ENCODE measurements around the gene ATOX1.

ATOX1 gene

GRCh38 chr5:151766975-151767374 is 8.5 kb upstream of the ATOX1 start:
- DNase-seq = no peak

GRCh38 chr5:151764801-151765200 is 6.4 kb upstream of the ATOX1 start:
- no peak for DNase-seq

- DNase-seq = no peak
Observed at GRCh38 chr5:151758141-151758429, 346 bp downstream of the ATOX1 start.

DNA sequence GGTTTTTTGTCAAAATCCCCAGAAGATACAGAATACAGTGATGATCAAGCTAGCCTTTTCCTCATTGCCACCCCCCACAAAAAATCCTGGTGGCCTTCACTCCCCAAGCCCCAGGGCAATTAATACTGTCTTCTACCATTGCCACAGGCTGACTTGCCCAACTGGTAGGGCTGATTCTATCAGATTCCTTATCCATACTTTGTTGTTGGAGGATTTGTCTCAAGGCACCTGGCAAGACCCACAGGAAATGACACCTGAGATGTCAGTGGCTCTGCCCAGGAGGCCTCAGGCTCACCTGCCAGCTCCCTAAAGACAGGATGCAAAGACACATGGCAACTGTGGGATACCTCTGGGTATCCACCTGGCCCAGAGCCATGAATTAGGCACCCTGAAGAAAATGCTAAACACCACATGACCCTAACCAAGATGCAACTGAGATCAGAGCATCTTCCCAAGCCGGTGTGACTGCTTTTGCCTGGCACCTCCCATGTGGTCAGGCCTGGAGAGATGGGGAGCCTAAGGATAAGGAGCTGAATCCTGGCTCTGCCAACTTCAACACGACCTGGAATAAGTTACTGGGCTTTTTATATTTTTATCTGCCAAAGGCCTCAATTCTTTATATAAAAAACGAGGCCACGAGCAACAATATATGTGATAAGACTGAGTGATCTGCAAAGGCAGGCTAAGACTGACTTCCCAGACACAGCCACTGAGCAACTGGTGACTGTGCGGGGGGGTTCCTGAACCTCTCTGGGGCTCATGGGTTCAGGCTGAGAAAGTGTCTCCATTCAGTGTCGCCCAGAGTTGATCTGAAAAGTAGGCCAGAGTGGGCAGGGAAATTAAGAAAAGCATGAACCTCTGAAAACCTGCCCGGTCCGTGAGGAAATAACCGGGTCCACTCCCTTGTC is 944 bp downstream of the ATOX1 start:
- DNase-seq = no peak

- DNase-seq = no peak
Observed at GRCh38 chr5:151755383-151755782, 3.0 kb downstream of the ATOX1 start.

DNA sequence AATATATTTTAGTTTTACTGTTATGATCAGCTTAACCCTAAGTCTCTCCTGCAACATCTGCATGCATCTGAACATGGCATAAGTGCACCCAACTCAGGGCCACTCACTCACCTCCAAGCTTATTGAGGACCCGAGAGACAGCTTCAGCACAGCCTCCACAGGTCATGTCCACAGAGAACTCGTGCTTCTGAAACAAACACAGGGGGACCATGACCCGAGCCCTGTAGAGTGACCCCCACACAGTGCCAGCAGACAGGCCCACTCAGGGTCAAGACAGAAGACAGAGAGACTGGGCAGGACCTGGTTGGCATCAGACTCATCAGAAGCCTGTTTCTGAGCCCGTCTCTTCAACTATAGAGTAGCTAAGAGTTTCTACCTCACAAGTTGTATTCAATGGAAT is 6.8 kb downstream of the ATOX1 start:
- no peak for DNase-seq

DNA sequence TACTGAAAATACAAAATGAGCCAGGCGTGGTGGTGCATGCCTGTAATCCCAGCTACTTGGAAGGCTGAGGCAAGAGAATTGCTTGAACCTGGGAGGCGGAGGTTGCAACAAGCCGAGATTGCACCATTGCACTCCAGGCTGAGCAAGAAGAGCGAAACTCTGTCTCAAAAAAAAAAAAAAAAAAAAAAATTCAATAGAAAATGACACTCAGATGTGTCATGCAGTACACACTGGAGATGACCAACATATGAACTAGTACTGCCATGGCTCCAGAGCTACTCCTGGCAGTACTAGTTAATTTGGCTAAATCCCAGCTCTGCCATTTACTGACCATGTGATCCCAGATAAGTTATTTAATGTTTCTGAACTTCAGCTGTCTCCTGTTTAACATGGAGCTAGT is 7.3 kb downstream of the ATOX1 start:
- DNase-seq = no peak

GRCh38 chr5:151750121-151750520 is 8.3 kb downstream of the ATOX1 start:
- no peak for DNase-seq

GRCh38 chr5:151745071-151745705 is 13.2 kb downstream of the ATOX1 start:
- DNase-seq = no peak

GRCh38 chr5:151743530-151743929 is 14.9 kb downstream of the ATOX1 start:
- no peak for DNase-seq

- DNase-seq = no peak
Observed at GRCh38 chr5:151742870-151743294, 15.5 kb downstream of the ATOX1 start.

DNA sequence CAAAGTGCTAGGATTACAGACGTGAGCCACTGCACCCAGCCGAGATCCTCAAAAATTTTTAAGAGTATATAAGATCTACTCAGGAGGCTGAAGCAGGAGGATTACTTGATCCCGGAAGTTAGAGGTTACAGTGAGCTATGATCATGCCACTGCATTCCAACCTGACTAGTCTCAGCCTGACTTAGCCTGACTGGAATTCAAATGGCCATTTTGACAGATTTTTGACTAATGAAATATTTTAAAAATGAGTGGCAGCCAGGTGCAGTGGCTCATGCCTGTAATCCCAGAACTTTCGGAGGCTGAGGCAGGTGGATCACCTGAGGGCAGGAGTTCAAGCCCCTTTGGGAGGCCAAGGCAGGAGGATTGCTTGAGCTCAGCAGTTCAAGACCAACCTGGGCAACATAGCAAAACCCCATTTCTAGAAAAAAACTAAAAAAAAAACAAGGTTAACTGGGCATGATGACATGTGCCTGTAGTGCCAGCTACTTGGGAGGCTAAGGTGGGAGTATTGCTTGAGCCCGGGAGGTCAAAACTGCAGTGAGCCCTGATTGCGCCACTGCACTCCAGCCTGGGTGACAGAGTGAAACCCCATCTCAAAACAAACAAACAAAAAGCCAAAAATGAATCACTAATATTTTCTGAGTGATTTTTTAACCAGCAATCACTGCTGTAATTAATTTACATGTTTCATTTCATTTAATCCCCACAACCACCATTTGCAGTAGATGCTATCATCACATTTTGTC is 16.6 kb downstream of the ATOX1 start:
- no peak for DNase-seq

- DNase-seq = no peak
Observed at GRCh38 chr5:151740958-151741373, 17.5 kb downstream of the ATOX1 start.

DNA sequence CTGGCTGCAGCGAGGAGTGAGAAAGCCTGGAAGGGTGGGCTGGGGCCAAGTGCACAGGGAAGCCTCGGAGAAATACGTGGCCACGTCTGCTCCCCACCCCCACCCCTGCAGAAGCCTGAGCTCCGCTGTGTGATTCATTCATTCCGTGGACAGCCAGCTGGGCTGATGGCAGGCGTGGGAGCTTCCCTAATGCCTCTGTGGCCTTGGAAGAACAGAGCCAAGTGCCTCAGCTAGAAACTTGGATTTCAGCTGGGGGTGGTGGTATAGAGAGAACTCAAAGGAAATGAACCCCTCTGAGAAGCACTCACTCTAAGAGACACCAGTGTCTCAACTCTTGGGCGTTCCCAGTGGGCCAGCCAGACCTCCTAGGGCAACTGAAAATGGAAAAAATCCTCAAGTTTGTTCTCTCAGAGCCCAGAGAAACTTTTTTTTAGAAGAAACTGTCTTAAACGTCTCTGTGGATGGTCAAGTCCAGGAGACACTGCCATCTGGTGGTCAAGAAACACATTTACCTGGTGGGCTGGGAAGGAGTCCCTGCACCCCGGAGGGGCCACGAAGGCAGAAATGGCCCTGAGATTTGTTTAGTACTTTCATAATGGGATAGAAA is 18.0 kb downstream of the ATOX1 start:
- no peak for DNase-seq

DNA sequence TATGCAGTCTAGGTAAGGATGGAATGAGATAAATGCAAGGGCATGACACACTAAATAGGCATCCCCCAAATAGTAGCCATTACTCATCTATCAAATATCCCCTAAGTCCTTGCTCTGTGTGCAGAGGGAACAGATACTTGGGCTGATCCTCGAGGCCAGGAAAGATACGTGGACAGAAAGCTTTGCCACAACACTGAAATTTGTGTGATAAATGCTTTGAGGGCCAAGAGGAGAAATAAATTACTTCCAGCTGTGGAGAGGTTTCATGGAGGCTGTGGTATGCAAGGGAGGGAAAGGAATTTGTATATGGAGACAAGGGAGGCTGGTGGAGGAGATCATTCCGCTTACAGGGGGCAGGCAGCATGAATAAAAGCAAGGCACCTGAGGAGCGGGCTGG is 18.5 kb downstream of the ATOX1 start:
- no peak for DNase-seq

DNA sequence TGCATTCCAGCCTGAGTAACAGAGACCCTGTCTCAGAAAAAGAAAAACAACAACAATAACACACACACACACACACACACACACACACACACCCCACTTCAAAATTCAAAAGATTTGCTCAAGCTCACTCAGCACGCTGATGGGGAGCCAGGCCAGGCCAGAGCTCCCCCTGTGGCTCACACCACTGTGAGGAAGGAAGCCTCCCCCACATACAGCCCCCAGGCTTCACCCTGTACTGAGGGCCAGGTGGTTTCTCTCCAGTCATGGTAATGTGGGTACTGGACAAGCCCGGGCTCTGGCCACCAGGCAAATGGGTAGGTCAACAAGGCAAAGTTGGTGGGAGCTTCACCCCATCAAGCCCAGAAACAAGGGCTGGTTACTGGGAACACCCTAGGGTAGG is 19.0 kb downstream of the ATOX1 start:
- no peak for DNase-seq

DNA sequence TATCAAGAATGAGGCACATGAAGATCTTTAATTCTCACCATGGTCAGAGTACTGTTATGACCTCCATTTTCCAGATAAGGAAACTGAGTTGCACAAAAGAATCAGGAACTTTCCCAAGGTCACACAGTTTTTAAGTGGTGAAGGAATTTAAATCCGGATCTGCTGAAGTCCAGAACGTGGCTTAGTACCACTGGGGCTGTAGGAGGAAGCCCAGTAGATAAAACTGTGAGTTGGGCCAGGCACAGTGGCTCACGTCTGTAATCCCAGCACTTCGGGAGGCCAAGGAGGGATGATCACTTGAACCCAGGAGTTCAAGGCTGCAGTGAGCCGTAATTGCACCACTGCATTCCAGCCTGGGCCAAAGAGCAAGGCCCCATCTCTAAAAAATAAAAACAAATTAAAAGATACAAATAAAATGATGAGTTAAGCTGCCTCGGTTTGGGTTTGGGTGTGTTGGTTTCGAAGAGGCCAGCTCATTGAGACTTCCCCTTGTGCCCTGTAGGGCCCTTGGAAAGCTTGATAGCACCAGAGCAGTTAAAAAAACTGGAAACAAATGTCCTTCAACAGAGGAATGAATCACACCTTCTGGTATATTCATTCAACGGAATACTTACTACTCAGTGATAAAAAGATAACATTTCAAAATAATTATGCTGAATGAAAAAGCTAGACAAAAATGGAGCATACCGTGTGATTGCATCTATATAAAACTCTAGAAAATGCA is 20.1 kb downstream of the ATOX1 start:
- no peak for DNase-seq

DNA sequence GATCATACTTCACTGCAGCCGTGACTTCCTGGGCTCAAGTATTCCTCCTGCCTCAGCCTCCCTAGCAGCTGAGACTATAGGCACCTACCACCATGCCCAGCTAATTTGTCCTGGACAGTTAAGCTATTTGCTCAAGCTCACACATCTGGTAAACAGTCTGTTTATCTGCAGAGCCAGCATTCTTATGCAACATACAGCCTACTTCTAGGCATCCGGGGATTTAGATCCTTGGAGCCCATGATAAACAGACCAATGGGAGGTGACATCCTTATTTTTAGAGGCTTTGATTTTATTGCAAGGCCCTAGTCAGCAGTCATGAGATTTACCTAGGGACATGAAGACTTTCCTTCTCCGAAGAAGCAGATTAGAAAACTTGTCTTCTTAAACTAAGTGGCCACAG is 21.0 kb downstream of the ATOX1 start:
- no peak for DNase-seq

GRCh38 chr5:151735646-151736045 is 22.8 kb downstream of the ATOX1 start:
- DNase-seq = no peak

DNA sequence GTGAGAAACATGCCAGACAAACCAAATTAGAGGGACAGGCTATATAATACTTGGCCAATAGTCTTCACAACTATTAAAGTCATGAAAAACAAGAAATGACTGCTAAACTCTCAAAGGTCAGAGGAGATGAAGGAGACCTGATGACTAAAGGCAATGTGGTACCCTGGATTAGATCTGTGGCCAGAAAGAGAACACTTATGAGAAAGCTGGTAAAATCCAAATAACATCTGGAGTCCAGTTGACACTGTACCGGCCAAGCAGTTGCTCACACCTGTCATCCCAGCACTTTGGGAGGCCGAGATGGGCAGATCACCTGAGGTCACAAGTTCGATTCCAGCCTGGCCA is 24.4 kb downstream of the ATOX1 start:
- DNase-seq = no peak

DNA sequence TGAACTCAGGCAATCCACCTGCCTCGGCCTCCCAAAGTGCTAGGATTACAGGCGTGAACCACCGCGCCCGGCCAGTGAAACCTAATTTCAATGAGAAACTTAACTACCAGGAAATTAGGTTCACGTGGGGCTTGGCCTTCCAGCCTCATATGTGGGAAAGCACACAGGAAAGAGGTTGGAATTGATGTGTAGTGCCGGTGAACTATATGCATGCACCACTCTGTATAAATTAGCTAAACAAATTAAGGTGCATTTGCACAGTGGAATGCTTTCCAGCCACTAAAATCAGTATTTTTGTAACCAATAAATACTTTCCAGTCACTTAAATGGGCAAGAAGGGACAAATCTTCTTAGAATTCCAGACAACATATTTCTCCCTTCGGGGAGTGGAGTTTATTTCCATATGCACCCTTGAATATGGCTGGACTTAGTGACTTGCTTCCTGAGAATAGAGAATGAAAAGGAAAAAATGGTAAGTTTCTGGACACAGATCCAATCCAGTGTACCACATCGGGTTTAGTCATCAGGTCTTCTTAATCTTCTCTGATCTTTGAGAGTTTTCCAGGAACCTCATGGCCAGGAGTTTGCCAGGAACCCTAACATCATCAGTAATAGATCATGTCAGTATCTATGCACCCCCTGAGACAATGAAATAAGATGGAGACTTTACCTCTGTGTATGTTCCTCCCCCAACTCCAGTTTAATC is 24.9 kb downstream of the ATOX1 start:
- DNase-seq = no peak

DNA sequence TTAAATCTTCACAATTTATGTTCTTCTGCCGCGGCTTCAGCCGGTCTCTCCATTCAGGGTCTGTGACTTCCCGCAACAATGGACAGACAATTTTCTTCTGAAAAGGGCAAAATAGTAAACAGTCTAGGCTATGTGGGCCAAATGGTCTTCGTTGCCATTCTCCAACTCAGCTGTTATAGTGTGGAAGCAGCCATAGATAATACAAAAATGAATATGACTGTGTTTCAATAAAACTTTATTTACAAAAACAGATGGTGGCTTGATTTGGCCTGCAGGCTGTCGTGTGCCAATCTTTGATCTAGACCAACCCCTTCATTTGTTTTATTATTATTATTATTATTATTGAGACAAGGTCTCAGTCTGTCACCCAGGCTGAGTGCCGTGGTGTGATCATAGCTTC is 28.1 kb downstream of the ATOX1 start:
- no peak for DNase-seq

Data from DMS79 (cell line).